Immature natural killer cell (primary cell): ENCODE data around the gene EHBP1L1. TPM values are rescaled to one million over a fixed set of nuclear protein-coding genes. Genes with fewer than 3 reads are reported as not detected.

Experiments
- DNase-seq, 3 donors: peaks; one replicate each; pipeline ENCODE4 v3.0.0; 2022; ENCODE audit warnings: mixed read lengths in 1 of 3
- H3K27ac Mint-ChIP-seq, 6 donors: one replicate each; pipeline ENCODE4 v1.8.0; 2020; ENCODE audit warnings: mixed read lengths in 6 of 6, mild to moderate bottlenecking in 5 of 6, inconsistent platforms in 4 of 6, moderate library complexity in 3 of 6
- H3K27me3 Mint-ChIP-seq, 3 donors: one replicate each; pipeline ENCODE4 v1.8.0; 2020 to 2021; ENCODE audit warnings: low read depth in 3 of 3, mild to moderate bottlenecking in 3 of 3, mixed read lengths in 3 of 3, moderate library complexity in 3 of 3, inconsistent platforms in 1 of 3
- H3K36me3 Mint-ChIP-seq, 3 donors: one replicate each; pipeline ENCODE4 v1.8.0; 2020; ENCODE audit warnings: mixed read lengths in 3 of 3, inconsistent platforms in 2 of 3, mild to moderate bottlenecking in 2 of 3
- H3K4me1 Mint-ChIP-seq, 2 donors: one replicate each; pipeline ENCODE4 v1.8.0; 2020; ENCODE audit warnings: inconsistent platforms in 2 of 2, mild to moderate bottlenecking in 2 of 2, mixed read lengths in 2 of 2, moderate library complexity in 1 of 2
- H3K4me3 Mint-ChIP-seq, 5 donors: one replicate each; pipeline ENCODE4 v1.8.0; 2020; ENCODE audit warnings: mild to moderate bottlenecking in 5 of 5, mixed read lengths in 5 of 5, inconsistent platforms in 3 of 5, moderate library complexity in 3 of 5
- H3K9me3 Mint-ChIP-seq, 6 donors: one replicate each; pipeline ENCODE4 v1.8.0; 2020; ENCODE audit warnings: mild to moderate bottlenecking in 6 of 6, mixed read lengths in 6 of 6, inconsistent platforms in 4 of 6, moderate library complexity in 3 of 6
- polyA plus RNA-seq, 3 donors: library from polyadenylated mRNA; unstranded; fragments of 300-500 nt; fragmentation: Illumina TruSeq; gene quantifications; one replicate each; pipeline ENCODE4 v1.2.3, GENCODE V29; 2021

Gene EHBP1L1
- polyA plus RNA-seq, 3 donors from 2014 or later: 14.8 to 19.3 (median 17.7) TPM

GRCh38 chr11:65580031-65580692 is 4.3 kb downstream of the EHBP1L1 start:
- Mint-ChIP-seq H3K36me3 (peaks cover 0 to 9% (median 4%) of the 10 kb centered on the region in 3 donors), H3K4me3 (no peak overlapping the region), H3K27me3 (peaks cover 5 to 15% (median 6%) of the 10 kb centered on the region in 3 donors), H3K9me3 (no peaks in the 10 kb centered on the region), H3K4me1 (peaks cover 32 to 40% of the 10 kb centered on the region in 2 donors), H3K27ac (peak overlapping the region in 1 of 6 donors; percentile 12)
- no peak for DNase-seq

- Mint-ChIP-seq H3K4me1 (peaks cover 26 to 35% of the 10 kb centered on the region in 2 donors), H3K27ac (peak overlapping the region in 1 of 6 donors; percentile 4), H3K9me3 (no peaks in the 10 kb centered on the region), H3K4me3 (peak overlapping the region in 1 of 5 donors; percentile 16), H3K36me3 (peaks cover 0 to 9% (median 4%) of the 10 kb centered on the region in 3 donors), H3K27me3 (peaks cover 0 to 11% (median 0%) of the 10 kb centered on the region in 3 donors)
- no peak for DNase-seq
Observed at GRCh38 chr11:65580756-65581155, 4.9 kb downstream of the EHBP1L1 start.

- H3K27me3 Mint-ChIP-seq: peaks cover 0 to 7% (median 0%) of the 10 kb centered on the region in 3 donors
- no peaks in the 10 kb centered on the region for H3K9me3 Mint-ChIP-seq
- H3K4me1 Mint-ChIP-seq: peaks cover 20 to 29% of the 10 kb centered on the region in 2 donors
- no peak overlapping the region for H3K4me3 Mint-ChIP-seq
- no peak for DNase-seq
- peaks cover 0 to 12% (median 7%) of the 10 kb centered on the region in 3 donors for H3K36me3 Mint-ChIP-seq
- H3K27ac Mint-ChIP-seq: peak overlapping the region; percentile 32 to 80 (median 72)
Observed at GRCh38 chr11:65581928-65582327, 6.1 kb downstream of the EHBP1L1 start.

- no peak for DNase-seq
- Mint-ChIP-seq H3K4me3 (no peak overlapping the region), H3K27ac (peak overlapping the region in 5 of 6 donors; percentile 8 to 79 (median 62)), H3K27me3 (peaks cover 0 to 3% (median 2%) of the 10 kb centered on the region in 3 donors), H3K4me1 (peaks cover 21 to 28% of the 10 kb centered on the region in 2 donors), H3K9me3 (no peaks in the 10 kb centered on the region), H3K36me3 (peaks cover 0 to 12% (median 7%) of the 10 kb centered on the region in 3 donors)
Observed at GRCh38 chr11:65583589-65583988, 7.7 kb downstream of the EHBP1L1 start.

- Mint-ChIP-seq H3K27ac (peak overlapping the region in 5 of 6 donors; percentile 18 to 66 (median 43)), H3K4me1 (peaks cover 19 to 28% of the 10 kb centered on the region in 2 donors), H3K36me3 (peaks cover 0 to 12% (median 7%) of the 10 kb centered on the region in 3 donors), H3K27me3 (peaks cover under 1 to 3% (median 2%) of the 10 kb centered on the region in 3 donors), H3K9me3 (no peaks in the 10 kb centered on the region), H3K4me3 (no peak overlapping the region)
- DNase-seq: no peak
Observed at GRCh38 chr11:65584106-65584505, 8.3 kb downstream of the EHBP1L1 start.

GRCh38 chr11:65584723-65585171 is 8.9 kb downstream of the EHBP1L1 start:
- peak overlapping the region in 1 of 6 donors; percentile 37 for H3K27ac Mint-ChIP-seq
- no peak for DNase-seq
- H3K27me3 Mint-ChIP-seq: peaks cover 2 to 3% (median 2%) of the 10 kb centered on the region in 3 donors
- peaks cover 0 to 12% (median 7%) of the 10 kb centered on the region in 3 donors for H3K36me3 Mint-ChIP-seq
- H3K9me3 Mint-ChIP-seq: no peaks in the 10 kb centered on the region
- H3K4me1 Mint-ChIP-seq: peaks cover 17 to 26% of the 10 kb centered on the region in 2 donors
- no peak overlapping the region for H3K4me3 Mint-ChIP-seq

- peak overlapping the region in 5 of 6 donors; percentile 21 to 81 (median 44) for H3K27ac Mint-ChIP-seq
- no peak for DNase-seq
- no peak overlapping the region for H3K4me3 Mint-ChIP-seq
- H3K9me3 Mint-ChIP-seq: no peaks in the 10 kb centered on the region
- H3K4me1 Mint-ChIP-seq: peaks cover 17 to 27% of the 10 kb centered on the region in 2 donors
- peaks cover 0 to 12% (median 7%) of the 10 kb centered on the region in 3 donors for H3K36me3 Mint-ChIP-seq
- H3K27me3 Mint-ChIP-seq: peaks cover 2% of the 10 kb centered on the region in 3 donors
Observed at GRCh38 chr11:65585396-65586246, 9.8 kb downstream of the EHBP1L1 start.

- Mint-ChIP-seq H3K27me3 (peaks cover 2% of the 10 kb centered on the region in 3 donors), H3K36me3 (peaks cover 0 to 12% (median 7%) of the 10 kb centered on the region in 3 donors), H3K4me1 (peaks cover 17 to 27% of the 10 kb centered on the region in 2 donors), H3K4me3 (peak overlapping the region in 1 of 5 donors; percentile 10), H3K27ac (peak overlapping the region; percentile 21 to 81 (median 56)), H3K9me3 (no peaks in the 10 kb centered on the region)
- no peak for DNase-seq
Observed at GRCh38 chr11:65586247-65586630, 10.4 kb downstream of the EHBP1L1 start.

GRCh38 chr11:65586676-65587075 is 10.8 kb downstream of the EHBP1L1 start:
- no peak overlapping the region for H3K4me3 Mint-ChIP-seq
- peaks cover 17 to 27% of the 10 kb centered on the region in 2 donors for H3K4me1 Mint-ChIP-seq
- DNase-seq: no peak
- peaks cover 0 to 12% (median 7%) of the 10 kb centered on the region in 3 donors for H3K36me3 Mint-ChIP-seq
- H3K27ac Mint-ChIP-seq: peak overlapping the region in 5 of 6 donors; percentile 21 to 81 (median 67)
- peaks cover 2% of the 10 kb centered on the region in 3 donors for H3K27me3 Mint-ChIP-seq
- H3K9me3 Mint-ChIP-seq: no peaks in the 10 kb centered on the region

GRCh38 chr11:65588199-65589054 is 12.6 kb downstream of the EHBP1L1 start:
- H3K4me3 Mint-ChIP-seq: peak overlapping the region; percentile 12 to 57 (median 52)
- peaks cover 2 to 6% (median 2%) of the 10 kb centered on the region in 3 donors for H3K27me3 Mint-ChIP-seq
- H3K27ac Mint-ChIP-seq: peak overlapping the region; percentile 82 to 94 (median 88)
- DNase-seq: peak; percentile 74 to 80 (median 77)
- H3K9me3 Mint-ChIP-seq: no peaks in the 10 kb centered on the region
- peaks cover 17 to 23% of the 10 kb centered on the region in 2 donors for H3K4me1 Mint-ChIP-seq
- peaks cover 0 to 3% (median 3%) of the 10 kb centered on the region in 3 donors for H3K36me3 Mint-ChIP-seq

GRCh38 chr11:65589444-65590239 is 13.8 kb downstream of the EHBP1L1 start:
- peak in 2 of 3 donors; percentile 10 to 26 for DNase-seq
- peak overlapping the region in 4 of 6 donors; percentile 12 to 94 (median 62) for H3K27ac Mint-ChIP-seq

GRCh38 chr11:65590240-65590738 is 14.4 kb downstream of the EHBP1L1 start:
- peaks cover 17 to 20% of the 10 kb centered on the region in 2 donors for H3K4me1 Mint-ChIP-seq
- peaks cover 2 to 6% (median 2%) of the 10 kb centered on the region in 3 donors for H3K27me3 Mint-ChIP-seq
- no peaks in the 10 kb centered on the region for H3K9me3 Mint-ChIP-seq
- H3K4me3 Mint-ChIP-seq: no peak overlapping the region
- H3K27ac Mint-ChIP-seq: peak overlapping the region in 2 of 6 donors; percentile 39 to 86
- DNase-seq: no peak
- peaks cover 0 to 3% (median 3%) of the 10 kb centered on the region in 3 donors for H3K36me3 Mint-ChIP-seq

More at GRCh38 chr11:65589444-65590239, 13.8 kb downstream of the EHBP1L1 start:
- Mint-ChIP-seq H3K9me3 (no peaks in the 10 kb centered on the region), H3K27me3 (peaks cover 2 to 6% (median 2%) of the 10 kb centered on the region in 3 donors), H3K4me1 (peaks cover 17 to 20% of the 10 kb centered on the region in 2 donors), H3K4me3 (no peak overlapping the region), H3K36me3 (peaks cover 0 to 3% (median 3%) of the 10 kb centered on the region in 3 donors)
